SK-N-SH (cell line): ENCODE results near the gene ZNF213. TPM values are rescaled to one million over a fixed set of nuclear protein-coding genes. Genes with fewer than 3 reads are reported as not detected.

Experiments
- CTCF ChIA-PET: fragments of 300-600, 350-600 bp; formaldehyde crosslinking; extraction: SDS; loops from one replicate; lab custom pipeline; 2021; lab: Yijun Ruan, JAX
- POLR2A ChIA-PET: fragments of 350-600 bp; sonication (Branson Sonifier 250); formaldehyde crosslinking; extraction: SDS; loops from one replicate; lab custom pipeline; 2020; ENCODE audit warnings: antibody characterized with exemption, inconsistent platforms; lab: Yijun Ruan, JAX
- DNase-seq: peaks from one replicate; pipeline ENCODE4 v3.0.0; 2012
- H2AFZ ChIP-seq: fragments of 200-600 bp; sonication (generic); 2 replicates; pipeline ENCODE4 v1.8.1; 2016; ENCODE audit warnings: antibody characterized with exemption, mild to moderate bottlenecking, low read depth
- H3F3A ChIP-seq: fragments of 200-600 bp; sonication (generic); replicated peaks from 2 replicates; pipeline ENCODE3; 2016; ENCODE audit warnings: antibody characterized with exemption, mild to moderate bottlenecking; ENCODE audit not compliant: insufficient read depth
- H3K27ac ChIP-seq, 2 experiments: fragments of 200-500 bp in 1 of 2; fragments of 200-600 bp in 1 of 2; sonication (Bioruptor generic) in 1 of 2; sonication (generic), shearing (Covaris generic) in 1 of 2; 2 replicates each; pipeline versions ENCODE4 v1.5.1 to v1.6.1; 2014 to 2016; ENCODE audit warnings: low read depth in 2 of 2, inconsistent platforms in 1 of 2, low read length in 1 of 2, mild to moderate bottlenecking in 1 of 2, mixed read lengths in 1 of 2
- H3K27me3 ChIP-seq: fragments of 200-600 bp; sonication (generic), shearing (Covaris generic); 2 replicates; pipeline ENCODE4 v1.6.1; 2016; ENCODE audit warnings: mixed run types; ENCODE audit not compliant: insufficient read depth
- H3K36me3 ChIP-seq, 2 experiments: fragments of 200-500 bp in 1 of 2; fragments of 200-600 bp in 1 of 2; sonication (Bioruptor generic) in 1 of 2; sonication (generic) in 1 of 2; replicated peaks in 1 of 2; 2 replicates each; pipeline versions ENCODE3 to v1.5.1; 2014 to 2016; ENCODE audit warnings: low read length in 1 of 2, mild to moderate bottlenecking in 1 of 2; ENCODE audit not compliant: insufficient read depth in 2 of 2, control insufficient read depth in 1 of 2
- H3K4me1 ChIP-seq, 2 experiments: fragments of 200-500 bp in 1 of 2; fragments of 200-600 bp in 1 of 2; sonication (Bioruptor generic) in 1 of 2; sonication (generic), shearing (Covaris generic) in 1 of 2; 2 replicates each; pipeline versions ENCODE4 v1.5.1 to v1.6.1; 2014 to 2016; ENCODE audit warnings: low read depth in 1 of 2, low read length in 1 of 2, mixed run types in 1 of 2; ENCODE audit not compliant: insufficient read depth in 2 of 2, control insufficient read depth in 1 of 2
- H3K4me2 ChIP-seq: fragments of 200-600 bp; sonication (generic), shearing (Covaris generic); 2 replicates; pipeline ENCODE4 v1.6.1; 2017; ENCODE audit warnings: mixed run types
- H3K4me3 ChIP-seq, 2 experiments: fragments of 200-500 bp in 1 of 2; fragments of 200-600 bp in 1 of 2; sonication (Bioruptor generic) in 1 of 2; sonication (generic), shearing (Covaris generic) in 1 of 2; 2 replicates each; pipeline versions ENCODE4 v1.5.1 to v1.8.1; 2014 to 2016; ENCODE audit warnings: low read depth in 2 of 2, inconsistent platforms in 1 of 2, low read length in 1 of 2, mild to moderate bottlenecking in 1 of 2, mixed read lengths in 1 of 2, moderate library complexity in 1 of 2
- H3K79me2 ChIP-seq: fragments of 200-600 bp; sonication (generic); 2 replicates; pipeline ENCODE4 v1.8.1; 2017; ENCODE audit warnings: mild to moderate bottlenecking; ENCODE audit not compliant: insufficient read depth
- H3K9ac ChIP-seq: fragments of 200-600 bp; sonication (generic); 2 replicates; pipeline ENCODE4 v1.6.1; 2017; ENCODE audit warnings: mixed run types
- H3K9me2 ChIP-seq: fragments of 200-600 bp; sonication (generic); 2 replicates; pipeline ENCODE4 v1.6.1; 2017; ENCODE audit warnings: mixed run types
- H3K9me3 ChIP-seq: fragments of 200-600 bp; sonication (generic); 2 replicates; pipeline ENCODE4 v1.6.1; 2017; ENCODE audit warnings: mixed run types, mild to moderate bottlenecking, moderate library complexity
- H4K20me1 ChIP-seq: fragments of 200-600 bp; sonication (generic); 2 replicates; pipeline ENCODE4 v1.6.1; 2017; ENCODE audit warnings: mild to moderate bottlenecking, mixed run types; ENCODE audit not compliant: insufficient read depth
- ELF1 ChIP-seq: IDR thresholded peaks from 2 replicates; pipeline ENCODE4 v1.4.0; 2012
- EP300 ChIP-seq, 2 experiments: IDR thresholded peaks; 2 replicates each; pipeline versions ENCODE4 v1.4.0 to v1.6.1; 2012; ENCODE audit warnings: borderline replicate concordance in 1 of 2, low read depth in 1 of 2, low read length in 1 of 2
- EZH2phosphoT487 ChIP-seq: fragments of 200-600 bp; sonication (generic); IDR thresholded peaks from 2 replicates; pipeline ENCODE4 v1.6.1; 2017; ENCODE audit warnings: low read depth, mixed run types, mild to moderate bottlenecking, antibody characterized with exemption, moderate library complexity, borderline replicate concordance
- FOSL2 ChIP-seq: IDR thresholded peaks from 2 replicates; pipeline ENCODE4 v1.4.0; 2012; ENCODE audit warnings: low read depth, mild to moderate bottlenecking, moderate library complexity, borderline replicate concordance
- FOXJ3 ChIP-seq: sonication (generic); formaldehyde crosslinking; IDR thresholded peaks from 2 replicates; pipeline ENCODE4 v1.5.1; 2020; ENCODE audit warnings: mild to moderate bottlenecking, missing genetic modification reagents
- GABPA ChIP-seq: IDR thresholded peaks from 2 replicates; pipeline ENCODE4 v1.4.0; 2012; ENCODE audit warnings: low read depth, mild to moderate bottlenecking
- JUND ChIP-seq: IDR thresholded peaks from 2 replicates; pipeline ENCODE4 v1.4.0; 2012
- NRF1 ChIP-seq: IDR thresholded peaks from 2 replicates; pipeline ENCODE4 v1.6.1; 2012; ENCODE audit warnings: low read depth, mild to moderate bottlenecking, low read length
- POLR2AphosphoS5 ChIP-seq: IDR thresholded peaks from 2 replicates; pipeline ENCODE4 v1.6.1; 2012; ENCODE audit warnings: low read depth, low read length
- RCOR1 ChIP-seq: fragments of 150-350 bp; IDR thresholded peaks from 2 replicates; pipeline ENCODE4 v1.6.1; 2017; ENCODE audit warnings: antibody characterized with exemption, low read length
- RFX5 ChIP-seq: IDR thresholded peaks from 2 replicates; pipeline ENCODE4 v1.6.1; 2012; ENCODE audit warnings: mild to moderate bottlenecking, improper control_type of control experiment, low read length
- RXRA ChIP-seq: IDR thresholded peaks from 2 replicates; pipeline ENCODE4 v1.4.0; 2012; ENCODE audit warnings: low read depth, mild to moderate bottlenecking, borderline replicate concordance
- TCF12 ChIP-seq: IDR thresholded peaks from 2 replicates; pipeline ENCODE4 v1.4.0; 2012
- TEAD4 ChIP-seq: IDR thresholded peaks from 2 replicates; pipeline ENCODE4 v1.4.0; 2012; ENCODE audit warnings: mild to moderate bottlenecking, borderline replicate concordance; ENCODE audit not compliant: insufficient read depth
- WGBS: methylation state at CpG from one replicate; pipeline ENCODE4 v1.1.6; 2017; ENCODE audit warnings: low lambda C conversion rate; 5-methylcytosine and 5-hydroxymethylcytosine counted together
- polyA plus RNA-seq, 3 experiments: library from polyadenylated mRNA; depleted of rRNA; stranded (reverse); fragments of >200 nt; gene quantifications; 2 replicates each; pipeline ENCODE4 v1.2.3, GENCODE V29; 2012
- TF ChIP-seq, protein P1 (sequence below): IDR thresholded peaks from 2 replicates; pipeline ENCODE4 v1.4.0; 2012; ENCODE audit warnings: low read depth, borderline replicate concordance
- TF ChIP-seq, protein P2 (sequence below): fragments of 150-350 bp; IDR thresholded peaks from 2 replicates; pipeline ENCODE4 v1.6.1; 2017; ENCODE audit warnings: antibody characterized with exemption, low read length, low read depth, borderline replicate concordance
- TF ChIP-seq, protein P3 (sequence below): IDR thresholded peaks from 2 replicates; pipeline ENCODE4 v1.6.1; 2012; ENCODE audit warnings: mild to moderate bottlenecking, low read depth, low read length, moderate library complexity
- TF ChIP-seq, protein P4 (sequence below): IDR thresholded peaks from 2 replicates; pipeline ENCODE4; 2012
- TF ChIP-seq, protein P5 (sequence below): IDR thresholded peaks from 2 replicates; pipeline ENCODE4 v1.4.0; 2012; ENCODE audit warnings: low read depth, borderline replicate concordance

ZNF213 gene
- polyA plus RNA-seq, 1 of the 3 experiments (the other 2 are of a cell fraction): 1.1 TPM

DNA sequence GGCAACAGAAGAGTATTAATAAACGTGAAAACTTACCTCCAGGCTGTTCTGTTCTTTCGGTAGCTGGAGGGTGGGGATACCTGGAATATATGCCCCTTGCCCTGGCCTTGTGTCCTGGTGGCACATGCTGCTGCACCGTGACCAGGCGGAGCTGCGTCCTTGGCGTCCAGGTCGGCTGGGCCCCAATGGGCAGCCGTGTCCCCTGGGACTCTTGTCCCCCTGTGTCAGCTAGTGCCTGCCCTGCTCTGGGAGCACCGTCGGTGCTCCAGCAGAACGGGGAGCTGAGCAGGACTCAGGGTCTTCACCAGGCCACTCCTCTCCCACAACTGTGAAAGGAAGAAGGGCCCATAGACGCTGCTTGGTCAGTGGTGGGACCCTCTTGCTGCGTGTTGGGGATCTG is 7.9 kb downstream of the ZNF213 start (continued):
- TF ChIP-seq, protein P1, sequence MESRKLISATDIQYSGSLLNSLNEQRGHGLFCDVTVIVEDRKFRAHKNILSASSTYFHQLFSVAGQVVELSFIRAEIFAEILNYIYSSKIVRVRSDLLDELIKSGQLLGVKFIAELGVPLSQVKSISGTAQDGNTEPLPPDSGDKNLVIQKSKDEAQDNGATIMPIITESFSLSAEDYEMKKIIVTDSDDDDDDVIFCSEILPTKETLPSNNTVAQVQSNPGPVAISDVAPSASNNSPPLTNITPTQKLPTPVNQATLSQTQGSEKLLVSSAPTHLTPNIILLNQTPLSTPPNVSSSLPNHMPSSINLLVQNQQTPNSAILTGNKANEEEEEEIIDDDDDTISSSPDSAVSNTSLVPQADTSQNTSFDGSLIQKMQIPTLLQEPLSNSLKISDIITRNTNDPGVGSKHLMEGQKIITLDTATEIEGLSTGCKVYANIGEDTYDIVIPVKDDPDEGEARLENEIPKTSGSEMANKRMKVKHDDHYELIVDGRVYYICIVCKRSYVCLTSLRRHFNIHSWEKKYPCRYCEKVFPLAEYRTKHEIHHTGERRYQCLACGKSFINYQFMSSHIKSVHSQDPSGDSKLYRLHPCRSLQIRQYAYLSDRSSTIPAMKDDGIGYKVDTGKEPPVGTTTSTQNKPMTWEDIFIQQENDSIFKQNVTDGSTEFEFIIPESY: no peak
- TF ChIP-seq NRF1: no peak

DNA sequence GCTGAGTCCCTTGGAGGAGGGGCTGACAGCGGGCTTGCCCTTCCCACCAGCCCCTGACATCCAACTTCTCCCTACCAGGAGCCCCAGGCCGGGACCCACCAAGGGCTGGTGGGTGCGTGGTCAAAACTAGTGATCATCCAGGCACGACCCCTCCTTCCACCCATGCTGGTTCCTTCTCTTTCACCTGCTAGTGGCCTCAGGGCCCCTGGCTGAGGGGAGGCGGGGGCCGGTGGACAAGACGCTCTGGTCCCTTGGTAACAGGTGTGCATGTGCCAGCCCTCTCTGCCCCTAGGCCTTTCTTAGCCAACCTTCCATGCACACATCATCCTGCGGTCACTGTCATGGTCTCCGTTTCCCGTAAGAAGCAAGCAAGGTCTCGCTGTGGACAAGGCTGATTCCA is 8.4 kb downstream of the ZNF213 start:
- H3K9me3 ChIP-seq: no peaks in the 10 kb centered on the region
- H2AFZ ChIP-seq: no peak overlapping the region
- no peak overlapping the region for H3K27ac ChIP-seq
- H3K4me3 ChIP-seq: no peak overlapping the region
- H3K36me3 ChIP-seq: peaks cover 0 to 31% of the 10 kb centered on the region in 2 experiments
- TF ChIP-seq GABPA (no peak), ELF1 (no peak), EZH2phosphoT487 (no peak), POLR2AphosphoS5 (no peak), JUND (no peak), TCF12 (no peak), EP300 (IDR thresholded peaks at IDR 0.05; ENCODE audit: borderline replicate concordance in 1 of 2, low read depth in 1 of 2, low read length in 1 of 2) (no peak), RFX5 (no peak), TEAD4 (no peak), RCOR1 (no peak), FOSL2 (no peak), FOXJ3 (no peak), RXRA (no peak)
- TF ChIP-seq, protein P2, sequence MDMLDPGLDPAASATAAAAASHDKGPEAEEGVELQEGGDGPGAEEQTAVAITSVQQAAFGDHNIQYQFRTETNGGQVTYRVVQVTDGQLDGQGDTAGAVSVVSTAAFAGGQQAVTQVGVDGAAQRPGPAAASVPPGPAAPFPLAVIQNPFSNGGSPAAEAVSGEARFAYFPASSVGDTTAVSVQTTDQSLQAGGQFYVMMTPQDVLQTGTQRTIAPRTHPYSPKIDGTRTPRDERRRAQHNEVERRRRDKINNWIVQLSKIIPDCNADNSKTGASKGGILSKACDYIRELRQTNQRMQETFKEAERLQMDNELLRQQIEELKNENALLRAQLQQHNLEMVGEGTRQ: no peak
- TF ChIP-seq, protein P3, sequence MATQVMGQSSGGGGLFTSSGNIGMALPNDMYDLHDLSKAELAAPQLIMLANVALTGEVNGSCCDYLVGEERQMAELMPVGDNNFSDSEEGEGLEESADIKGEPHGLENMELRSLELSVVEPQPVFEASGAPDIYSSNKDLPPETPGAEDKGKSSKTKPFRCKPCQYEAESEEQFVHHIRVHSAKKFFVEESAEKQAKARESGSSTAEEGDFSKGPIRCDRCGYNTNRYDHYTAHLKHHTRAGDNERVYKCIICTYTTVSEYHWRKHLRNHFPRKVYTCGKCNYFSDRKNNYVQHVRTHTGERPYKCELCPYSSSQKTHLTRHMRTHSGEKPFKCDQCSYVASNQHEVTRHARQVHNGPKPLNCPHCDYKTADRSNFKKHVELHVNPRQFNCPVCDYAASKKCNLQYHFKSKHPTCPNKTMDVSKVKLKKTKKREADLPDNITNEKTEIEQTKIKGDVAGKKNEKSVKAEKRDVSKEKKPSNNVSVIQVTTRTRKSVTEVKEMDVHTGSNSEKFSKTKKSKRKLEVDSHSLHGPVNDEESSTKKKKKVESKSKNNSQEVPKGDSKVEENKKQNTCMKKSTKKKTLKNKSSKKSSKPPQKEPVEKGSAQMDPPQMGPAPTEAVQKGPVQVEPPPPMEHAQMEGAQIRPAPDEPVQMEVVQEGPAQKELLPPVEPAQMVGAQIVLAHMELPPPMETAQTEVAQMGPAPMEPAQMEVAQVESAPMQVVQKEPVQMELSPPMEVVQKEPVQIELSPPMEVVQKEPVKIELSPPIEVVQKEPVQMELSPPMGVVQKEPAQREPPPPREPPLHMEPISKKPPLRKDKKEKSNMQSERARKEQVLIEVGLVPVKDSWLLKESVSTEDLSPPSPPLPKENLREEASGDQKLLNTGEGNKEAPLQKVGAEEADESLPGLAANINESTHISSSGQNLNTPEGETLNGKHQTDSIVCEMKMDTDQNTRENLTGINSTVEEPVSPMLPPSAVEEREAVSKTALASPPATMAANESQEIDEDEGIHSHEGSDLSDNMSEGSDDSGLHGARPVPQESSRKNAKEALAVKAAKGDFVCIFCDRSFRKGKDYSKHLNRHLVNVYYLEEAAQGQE: no peak
- TF ChIP-seq, protein P4, sequence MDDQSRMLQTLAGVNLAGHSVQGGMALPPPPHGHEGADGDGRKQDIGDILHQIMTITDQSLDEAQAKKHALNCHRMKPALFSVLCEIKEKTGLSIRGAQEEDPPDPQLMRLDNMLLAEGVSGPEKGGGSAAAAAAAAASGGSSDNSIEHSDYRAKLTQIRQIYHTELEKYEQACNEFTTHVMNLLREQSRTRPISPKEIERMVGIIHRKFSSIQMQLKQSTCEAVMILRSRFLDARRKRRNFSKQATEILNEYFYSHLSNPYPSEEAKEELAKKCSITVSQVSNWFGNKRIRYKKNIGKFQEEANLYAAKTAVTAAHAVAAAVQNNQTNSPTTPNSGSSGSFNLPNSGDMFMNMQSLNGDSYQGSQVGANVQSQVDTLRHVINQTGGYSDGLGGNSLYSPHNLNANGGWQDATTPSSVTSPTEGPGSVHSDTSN: no peak
- TF ChIP-seq, protein P5, sequence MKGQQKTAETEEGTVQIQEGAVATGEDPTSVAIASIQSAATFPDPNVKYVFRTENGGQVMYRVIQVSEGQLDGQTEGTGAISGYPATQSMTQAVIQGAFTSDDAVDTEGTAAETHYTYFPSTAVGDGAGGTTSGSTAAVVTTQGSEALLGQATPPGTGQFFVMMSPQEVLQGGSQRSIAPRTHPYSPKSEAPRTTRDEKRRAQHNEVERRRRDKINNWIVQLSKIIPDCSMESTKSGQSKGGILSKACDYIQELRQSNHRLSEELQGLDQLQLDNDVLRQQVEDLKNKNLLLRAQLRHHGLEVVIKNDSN: no peak
- peak; percentile 6 for DNase-seq
- WGBS: 97% methylated on average over 10 of the region's 11 CpGs
- H4K20me1 ChIP-seq: no peaks in the 10 kb centered on the region
- no peaks in the 10 kb centered on the region for H3K27me3 ChIP-seq
- H3K9ac ChIP-seq: no peak overlapping the region
- ChIA-PET CTCF (interaction anchor here (3.3 kb wide), 1 partner anchor 13 kb away, joined by 10 read pairs; no protein-coding TSS in a partner anchor), POLR2A (interaction anchor here (1.2 kb wide), 1 partner anchor 8 kb away, joined by 4 read pairs; the partner anchor contains the start of gene ZNF213)
- H3F3A ChIP-seq: no peaks in the 10 kb centered on the region
- no peaks in the 10 kb centered on the region for H3K9me2 ChIP-seq
- H3K79me2 ChIP-seq: no peaks in the 10 kb centered on the region
- no peak overlapping the region for H3K4me2 ChIP-seq
- H3K4me1 ChIP-seq: peaks cover 0 to 7% of the 10 kb centered on the region in 2 experiments; a peak in 1 of 4 replicates
